HG02870 (cell line): ENCODE measurements around the gene MRPL41.
"Not testable (repeated sequence)": the region's sequence is repeated elsewhere in the genome, so short reads cannot be mapped to it uniquely, and the experiment has no call there.

Experiments
- ATAC-seq: cut with Tn5 transposase; IDR thresholded peaks from one replicate; pipeline ENCODE4 v1.9.1; 2021; ENCODE audit warnings: mild to moderate bottlenecking, moderate library complexity; ENCODE audit not compliant: unreplicated experiment

MRPL41 gene

GRCh38 chr9:137551264-137552021, at the start of gene MRPL41:
Gene MRPL41, plus strand, starts transcription at chr9:137551879. Its CDS starts 203 bp downstream, at chr9:137552082.
- peak; percentile 86 for ATAC-seq

- no peak for ATAC-seq
Measured at GRCh38 chr9:137502008-137502911, 49.4 kb upstream of the MRPL41 start.

- no peak for ATAC-seq
Measured at GRCh38 chr9:137504432-137504777, 47.3 kb upstream of the MRPL41 start.

GRCh38 chr9:137505421-137506140, 46.1 kb upstream of the MRPL41 start:
- ATAC-seq, result no peak

GRCh38 chr9:137506274-137506673, 45.4 kb upstream of the MRPL41 start:
- no peak for ATAC-seq

- ATAC-seq, result no peak
Measured at GRCh38 chr9:137506702-137507171, 44.9 kb upstream of the MRPL41 start.

- ATAC-seq, result no peak
Measured at GRCh38 chr9:137509198-137509597, 42.5 kb upstream of the MRPL41 start.

- not testable (repeated sequence) for ATAC-seq
Measured at GRCh38 chr9:137511126-137511525, 40.6 kb upstream of the MRPL41 start.

- no peak for ATAC-seq
Measured at GRCh38 chr9:137511758-137512463, 39.8 kb upstream of the MRPL41 start.

- not testable (repeated sequence) for ATAC-seq
Measured at GRCh38 chr9:137513136-137513535, 38.5 kb upstream of the MRPL41 start.

- not testable (repeated sequence) for ATAC-seq
Measured at GRCh38 chr9:137513801-137514570, 37.7 kb upstream of the MRPL41 start.

- ATAC-seq, result no peak
Measured at GRCh38 chr9:137514691-137515337, 36.9 kb upstream of the MRPL41 start.

GRCh38 chr9:137515338-137515724, 36.3 kb upstream of the MRPL41 start:
- ATAC-seq, result no peak

GRCh38 chr9:137516144-137516917, 35.3 kb upstream of the MRPL41 start:
- ATAC-seq, result no peak

- ATAC-seq, result not testable (repeated sequence)
Measured at GRCh38 chr9:137518661-137519459, 32.8 kb upstream of the MRPL41 start.

- no peak for ATAC-seq
Measured at GRCh38 chr9:137519553-137519952, 32.1 kb upstream of the MRPL41 start.

GRCh38 chr9:137520614-137521404, 30.9 kb upstream of the MRPL41 start:
- no peak for ATAC-seq
